DMS153 (cell line): ENCODE results near the gene OR4E2.
"Not testable (repeated sequence)": the region's sequence is repeated elsewhere in the genome, so short reads cannot be mapped to it uniquely, and the experiment has no call there.

Experiments
- DNase-seq: peaks from one replicate; lab custom pipeline; 2025; lab: John Stamatoyannopoulos, UW

OR4E2 gene

DNA sequence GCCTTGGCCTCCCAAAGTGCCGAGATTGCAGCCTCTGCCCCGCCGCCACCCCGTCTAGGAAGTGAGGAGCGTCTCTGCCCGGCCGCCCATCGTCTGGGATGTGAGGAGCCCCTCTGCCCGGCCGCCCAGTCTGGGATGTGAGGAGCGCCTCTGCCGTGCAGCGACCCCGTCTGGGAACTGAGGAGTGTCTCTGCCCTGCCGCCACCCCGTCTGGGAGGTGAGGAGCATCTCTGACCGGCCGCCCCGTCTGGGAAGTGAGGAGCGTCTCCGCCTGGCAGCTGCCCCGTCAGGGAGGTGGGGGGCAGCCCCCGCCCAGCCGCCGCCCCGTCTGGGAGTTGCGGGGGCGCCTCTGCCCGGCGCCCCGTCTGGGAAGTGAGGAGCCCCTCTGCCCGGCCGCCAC is 44.0 kb downstream of the OR4E2 start:
- not testable (repeated sequence) for DNase-seq

DNA sequence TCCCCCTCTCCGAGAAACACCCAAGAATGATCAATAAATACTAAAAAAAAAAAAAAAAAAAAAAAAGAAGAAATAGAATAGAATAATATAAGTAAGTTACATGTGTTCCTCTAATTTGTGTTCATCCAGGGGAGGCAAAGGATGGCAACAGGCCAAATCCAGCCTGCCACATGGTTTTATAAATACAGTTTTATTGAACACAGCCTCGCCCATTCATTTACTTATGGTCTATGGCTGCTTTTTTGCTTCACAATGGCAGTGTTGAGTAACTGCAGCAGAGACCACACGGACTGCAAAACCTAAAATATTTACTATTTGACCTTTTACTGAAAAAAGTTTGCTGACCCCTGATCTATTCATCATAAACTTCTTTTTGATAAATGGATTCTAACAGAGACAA is 44.9 kb downstream of the OR4E2 start:
- not testable (repeated sequence) for DNase-seq

DNA sequence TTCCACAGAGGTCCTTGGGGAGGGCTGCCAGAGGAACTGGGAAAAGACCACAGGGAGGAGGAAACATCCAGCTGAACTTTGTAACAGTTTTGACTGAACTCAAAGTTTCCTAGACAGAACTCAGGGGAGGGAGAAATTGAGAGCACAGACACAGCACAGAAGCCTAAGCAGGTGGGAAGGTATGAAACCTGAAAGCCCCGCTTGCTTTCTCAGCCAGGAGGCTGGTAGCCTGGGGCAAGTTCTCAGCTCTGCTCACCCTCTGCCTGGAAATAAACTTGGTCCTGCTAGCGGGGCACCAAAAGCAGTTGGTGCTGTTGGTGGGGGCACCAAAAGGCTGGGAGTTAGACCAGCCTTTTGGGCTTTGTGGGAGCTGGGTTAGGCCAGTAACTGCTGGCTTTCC is 45.9 kb downstream of the OR4E2 start:
- no peak for DNase-seq

DNA sequence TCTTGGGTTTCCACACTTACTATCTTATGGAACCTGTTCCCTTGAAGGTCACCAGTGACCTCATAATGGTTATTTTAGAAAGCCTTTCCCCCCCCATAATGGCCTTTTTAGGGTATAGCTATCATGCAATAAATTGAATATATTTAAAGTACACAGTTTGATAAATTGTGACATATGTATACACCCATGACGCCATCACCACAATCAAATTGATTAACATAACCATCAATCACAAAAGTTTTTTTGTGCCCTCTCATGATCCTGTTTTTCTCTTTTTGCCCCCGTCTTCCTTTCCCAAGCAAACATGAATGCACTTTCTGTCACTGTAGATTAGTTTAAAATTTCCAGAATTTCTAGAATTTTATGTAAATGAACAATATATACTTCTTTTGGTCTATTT is 48.7 kb downstream of the OR4E2 start:
- DNase-seq, result no peak

DNA sequence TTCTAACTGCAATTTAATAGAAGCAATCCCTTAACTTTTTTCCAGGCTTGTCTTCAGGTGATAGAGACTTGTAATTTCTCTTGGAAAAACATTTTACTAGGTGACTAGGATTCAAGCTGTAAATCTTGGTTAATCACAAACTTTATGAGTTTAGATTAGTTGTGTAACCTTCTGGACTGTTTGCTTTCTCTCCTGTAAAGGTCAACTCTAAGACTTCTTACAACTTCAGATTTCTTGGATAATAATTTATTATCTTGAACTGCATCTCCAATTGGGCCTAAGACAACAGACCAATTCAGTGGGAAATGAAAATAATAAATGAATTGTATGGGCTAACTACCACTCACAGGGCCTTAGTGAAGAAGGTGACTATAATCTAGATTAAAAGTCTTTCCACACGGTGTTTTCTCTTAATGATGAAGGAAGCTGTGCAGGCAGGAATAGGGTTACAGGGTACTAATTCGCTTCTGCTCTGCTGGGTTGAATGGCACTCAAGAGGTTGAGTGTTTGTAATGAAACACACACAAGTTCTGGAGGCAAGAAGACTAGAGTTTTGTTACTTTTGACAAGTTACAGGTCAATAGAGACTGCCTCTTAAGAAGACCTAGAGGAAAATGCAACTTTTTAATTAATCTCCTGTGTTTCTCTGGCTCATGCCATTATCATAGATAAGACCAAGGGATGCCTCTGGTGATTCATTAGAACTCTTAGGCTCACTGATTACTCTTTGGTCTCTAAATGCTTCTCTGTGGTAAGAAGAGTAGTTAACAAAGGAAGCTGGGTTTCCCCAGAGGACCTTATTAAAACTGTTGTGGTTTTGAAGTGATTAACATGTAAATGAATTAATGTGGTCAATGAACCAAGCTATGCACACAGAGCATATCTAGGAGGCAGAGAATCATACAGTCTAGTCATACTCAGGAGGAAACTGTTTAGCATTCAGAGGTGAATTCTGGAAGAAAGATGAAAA is 50.0 kb downstream of the OR4E2 start:
- no peak for DNase-seq

DNA sequence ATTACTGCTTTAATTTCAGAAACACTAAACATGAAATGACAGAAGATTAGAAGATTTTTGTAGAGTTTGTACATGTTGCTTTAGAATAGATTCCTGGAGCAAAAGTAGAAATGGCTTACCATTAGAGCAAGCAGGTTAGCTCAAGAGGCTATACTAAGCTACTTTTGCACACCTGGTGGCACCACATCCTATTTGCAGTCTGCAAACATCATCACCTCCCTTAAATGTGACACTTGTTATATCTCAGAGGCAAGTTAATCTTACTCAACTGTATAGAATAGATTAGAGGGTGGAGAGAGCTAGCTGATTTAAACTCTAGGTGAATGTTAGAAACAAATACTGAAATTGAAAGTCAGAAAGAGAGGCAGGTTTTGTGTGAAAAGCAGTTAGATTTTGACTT is 50.7 kb downstream of the OR4E2 start:
- peak; percentile 15 for DNase-seq

DNA sequence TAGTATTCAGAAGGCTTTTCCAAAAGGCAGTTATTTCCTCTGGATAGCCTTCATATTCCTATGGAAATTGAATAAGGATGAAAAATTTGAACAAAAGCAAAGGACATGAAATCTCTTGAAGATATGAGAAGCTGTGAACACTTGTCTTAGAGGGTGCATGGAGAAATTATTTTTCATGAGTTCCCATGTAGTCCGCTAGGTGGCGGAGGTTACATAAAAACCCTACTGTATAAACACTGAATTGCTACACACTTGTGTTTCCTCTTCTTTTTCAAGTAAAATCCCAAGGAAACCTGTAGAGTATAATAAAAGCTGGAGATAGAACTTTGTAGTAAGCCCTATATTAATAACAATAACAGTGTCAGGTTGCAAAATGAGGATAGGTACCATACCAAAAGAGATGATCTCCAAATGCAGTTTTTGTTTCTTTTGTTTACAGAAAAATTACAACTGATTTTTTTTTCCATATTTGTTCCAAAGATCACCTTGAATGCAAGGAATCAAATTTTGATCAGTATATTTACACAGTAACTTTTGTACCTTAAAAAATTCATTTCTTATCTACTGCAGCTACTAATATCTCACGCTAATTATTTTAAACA is 57.8 kb downstream of the OR4E2 start:
- DNase-seq, result no peak

DNA sequence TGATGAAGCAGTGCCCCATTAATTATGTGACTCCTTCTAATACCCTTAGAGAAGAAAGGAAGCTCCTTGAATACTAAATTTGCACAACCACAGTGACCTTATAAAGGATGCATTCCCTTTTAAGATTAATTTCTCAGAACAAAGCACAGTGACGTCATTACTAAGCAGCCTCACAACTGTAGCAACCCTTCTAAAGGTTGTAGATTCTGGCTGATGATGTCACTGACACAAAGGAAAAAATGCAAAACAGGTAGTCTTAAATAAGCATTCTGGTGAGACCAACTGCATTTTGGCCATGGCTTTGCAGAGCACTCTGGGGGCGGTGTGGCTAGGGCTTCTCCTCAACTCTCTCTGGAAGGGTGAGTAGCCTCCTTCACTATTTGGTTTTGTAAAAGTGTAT is 58.4 kb downstream of the OR4E2 start:
- DNase-seq, result no peak

DNA sequence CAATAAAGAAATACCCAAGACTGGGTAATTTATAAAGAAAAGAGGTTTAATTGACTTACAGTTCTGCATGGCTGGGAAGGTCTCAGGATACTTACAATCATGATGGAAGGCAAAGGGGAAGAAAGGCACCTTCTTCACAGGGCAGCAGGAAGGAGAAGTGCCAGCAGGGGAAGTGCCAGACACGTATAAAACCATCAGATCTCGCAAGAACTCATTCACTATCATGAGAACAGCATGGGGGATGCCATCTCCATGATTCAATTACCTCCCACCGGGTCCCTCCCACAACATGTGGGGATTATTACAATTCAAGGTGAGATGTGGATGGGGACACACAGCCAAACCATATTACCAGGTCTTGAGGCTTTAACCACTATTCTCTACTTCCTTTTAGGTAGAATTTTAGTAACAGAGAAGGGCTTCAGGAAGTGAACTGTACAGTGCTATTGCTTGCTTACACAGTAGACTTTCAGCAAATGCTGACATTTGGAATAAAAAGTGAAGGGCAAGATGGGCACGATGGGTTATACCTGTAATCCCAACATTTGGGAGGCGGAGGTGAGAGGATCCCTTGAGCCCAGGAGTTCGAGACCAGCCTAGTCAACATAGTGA is 60.8 kb downstream of the OR4E2 start:
- DNase-seq, result no peak
